ENCODE data around the gene TRIM26.

GRCh38 chr6:30158475-30159040, 54.6 kb downstream of the TRIM26 start:
- TF ChIP-seq CTCF (IDR thresholded peaks at IDR 0.05) (no peak), POLR2A (IDR thresholded peaks at IDR 0.05) (no peak)
